ENCODE data around the gene GPR162. TPM values are rescaled to one million over a fixed set of nuclear protein-coding genes. Genes with fewer than 3 reads are reported as not detected.
"Not testable (repeated sequence)": the region's sequence is repeated elsewhere in the genome, so short reads cannot be mapped to it uniquely, and the experiment has no call there.

The GPR162 gene
- total RNA-seq, 1 experiment from 2014 or later, result 2.4 TPM

DNA sequence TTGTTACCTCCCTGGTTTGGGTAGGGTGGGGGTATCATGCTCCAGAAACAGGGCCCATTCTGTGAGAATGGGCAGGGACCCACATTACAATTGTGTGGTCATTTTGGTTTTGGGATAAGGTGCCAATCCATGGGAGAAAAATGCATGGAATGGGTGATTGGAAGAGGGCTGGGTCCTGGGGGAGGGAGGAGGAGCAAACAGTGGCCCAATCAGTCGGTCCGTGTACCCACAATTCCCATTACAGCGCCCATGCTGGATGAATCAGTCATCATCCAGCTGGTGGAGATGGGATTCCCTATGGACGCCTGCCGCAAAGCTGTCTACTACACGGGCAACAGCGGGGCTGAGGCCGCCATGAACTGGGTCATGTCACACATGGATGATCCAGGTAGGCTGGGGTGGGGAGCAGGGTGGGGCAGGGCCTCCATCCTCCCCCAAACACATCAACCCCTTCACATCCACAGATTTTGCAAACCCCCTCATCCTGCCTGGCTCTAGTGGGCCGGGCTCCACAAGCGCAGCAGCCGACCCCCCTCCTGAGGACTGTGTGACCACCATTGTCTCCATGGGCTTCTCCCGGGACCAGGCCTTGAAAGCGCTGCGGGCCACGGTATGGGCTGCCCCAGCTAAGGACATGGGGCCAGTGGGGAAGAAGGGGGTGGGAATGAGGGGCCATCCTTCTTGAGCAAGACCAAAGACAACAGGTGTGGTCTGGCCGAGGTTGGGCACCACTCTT is 42.1 kb downstream of the GPR162 start:
- H2AFZ ChIP-seq, result no peak overlapping the region
- H3K4me1 ChIP-seq (replicated peaks; ENCODE audit: insufficient read depth), result peaks cover 8% of the 10 kb centered on the region
- ChIA-PET POLR2A (ENCODE audit: unreplicated experiment) (no interaction called here), CTCF (no interaction called here)
- no peak for TF ChIP-seq EZH2 (IDR thresholded peaks at IDR 0.05; ENCODE audit: low read depth)
- TF ChIP-seq, protein P1, sequence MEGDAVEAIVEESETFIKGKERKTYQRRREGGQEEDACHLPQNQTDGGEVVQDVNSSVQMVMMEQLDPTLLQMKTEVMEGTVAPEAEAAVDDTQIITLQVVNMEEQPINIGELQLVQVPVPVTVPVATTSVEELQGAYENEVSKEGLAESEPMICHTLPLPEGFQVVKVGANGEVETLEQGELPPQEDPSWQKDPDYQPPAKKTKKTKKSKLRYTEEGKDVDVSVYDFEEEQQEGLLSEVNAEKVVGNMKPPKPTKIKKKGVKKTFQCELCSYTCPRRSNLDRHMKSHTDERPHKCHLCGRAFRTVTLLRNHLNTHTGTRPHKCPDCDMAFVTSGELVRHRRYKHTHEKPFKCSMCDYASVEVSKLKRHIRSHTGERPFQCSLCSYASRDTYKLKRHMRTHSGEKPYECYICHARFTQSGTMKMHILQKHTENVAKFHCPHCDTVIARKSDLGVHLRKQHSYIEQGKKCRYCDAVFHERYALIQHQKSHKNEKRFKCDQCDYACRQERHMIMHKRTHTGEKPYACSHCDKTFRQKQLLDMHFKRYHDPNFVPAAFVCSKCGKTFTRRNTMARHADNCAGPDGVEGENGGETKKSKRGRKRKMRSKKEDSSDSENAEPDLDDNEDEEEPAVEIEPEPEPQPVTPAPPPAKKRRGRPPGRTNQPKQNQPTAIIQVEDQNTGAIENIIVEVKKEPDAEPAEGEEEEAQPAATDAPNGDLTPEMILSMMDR (conservative IDR thresholded peaks at IDR 0.05), result no peak
- H3K9me2 ChIP-seq (ENCODE audit: insufficient read depth), result no peaks in the 10 kb centered on the region
- intact Hi-C loops (cut with micrococcal nuclease; ENCODE audit: unreplicated experiment), result no loop called here
- H3K36me3 ChIP-seq (ENCODE audit: low read depth), result peaks cover 12% of the 10 kb centered on the region; the same call in 1 of the 2 replicates
- H3F3A ChIP-seq (ENCODE audit: insufficient read depth, low read depth), result peaks cover 32% of the 10 kb centered on the region; the same call in 1 of the 2 replicates
- H3K79me2 ChIP-seq (ENCODE audit: low read depth), result peaks cover 14% of the 10 kb centered on the region
- H3K4me3 ChIP-seq, result no peak overlapping the region
- DNase-seq, result no peak
- H4K20me1 ChIP-seq (ENCODE audit: insufficient read depth), result peaks cover 8% of the 10 kb centered on the region
- no peaks in the 10 kb centered on the region for H3K27me3 ChIP-seq (ENCODE audit: insufficient read depth, low read depth)
- H3K9me3 ChIP-seq (ENCODE audit: insufficient read depth, low read depth), result no peaks in the 10 kb centered on the region
- no peak overlapping the region for H3K4me2 ChIP-seq
- no TSS peak for BruUV-seq (replicated peaks)
- no peak overlapping the region for H3K27ac ChIP-seq

DNA sequence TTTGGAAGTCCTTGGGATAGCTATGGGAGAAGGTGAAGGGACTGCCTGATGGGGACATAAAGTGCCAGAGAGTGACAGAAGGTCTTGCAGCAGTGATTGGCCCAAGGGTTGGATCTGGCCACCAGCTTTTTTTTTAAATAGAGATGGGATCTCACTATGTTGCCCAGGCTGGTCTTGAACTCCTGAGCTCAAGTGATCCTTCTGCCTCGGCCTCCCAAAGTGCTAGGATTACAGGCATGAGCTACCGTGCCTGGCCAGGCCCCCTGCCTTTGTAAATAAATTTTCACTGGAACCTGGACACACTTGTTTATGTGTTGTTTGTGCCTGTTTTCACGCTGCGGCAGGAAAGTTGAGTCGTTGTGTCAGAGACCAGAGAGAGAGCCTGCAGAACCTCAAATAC is 43.7 kb downstream of the GPR162 start:
- H3K27me3 ChIP-seq (ENCODE audit: insufficient read depth, low read depth); H3K4me2 ChIP-seq; BruUV-seq (replicated peaks); H3K4me3 ChIP-seq; H3K9me3 ChIP-seq (ENCODE audit: insufficient read depth, low read depth); DNase-seq; intact Hi-C loops (cut with micrococcal nuclease; ENCODE audit: unreplicated experiment); CTCF ChIA-PET; H3K27ac ChIP-seq; H2AFZ ChIP-seq; H3K9me2 ChIP-seq (ENCODE audit: insufficient read depth): not testable (repeated sequence)
- peaks cover 24% of the 10 kb centered on the region for H4K20me1 ChIP-seq (ENCODE audit: insufficient read depth)
- POLR2A ChIA-PET (ENCODE audit: unreplicated experiment), result interaction anchor here (0.6 kb wide), 2 partner anchors 81 to 230 kb away, joined by 3 to 4 read pairs; no protein-coding TSS in a partner anchor
- H3K4me1 ChIP-seq (replicated peaks; ENCODE audit: insufficient read depth), result peaks cover 14% of the 10 kb centered on the region
- H3K79me2 ChIP-seq (ENCODE audit: low read depth), result peaks cover 28% of the 10 kb centered on the region
- peaks cover 20% of the 10 kb centered on the region for H3K36me3 ChIP-seq (ENCODE audit: low read depth)
- H3F3A ChIP-seq (ENCODE audit: insufficient read depth, low read depth), result peaks cover 48% of the 10 kb centered on the region

DNA sequence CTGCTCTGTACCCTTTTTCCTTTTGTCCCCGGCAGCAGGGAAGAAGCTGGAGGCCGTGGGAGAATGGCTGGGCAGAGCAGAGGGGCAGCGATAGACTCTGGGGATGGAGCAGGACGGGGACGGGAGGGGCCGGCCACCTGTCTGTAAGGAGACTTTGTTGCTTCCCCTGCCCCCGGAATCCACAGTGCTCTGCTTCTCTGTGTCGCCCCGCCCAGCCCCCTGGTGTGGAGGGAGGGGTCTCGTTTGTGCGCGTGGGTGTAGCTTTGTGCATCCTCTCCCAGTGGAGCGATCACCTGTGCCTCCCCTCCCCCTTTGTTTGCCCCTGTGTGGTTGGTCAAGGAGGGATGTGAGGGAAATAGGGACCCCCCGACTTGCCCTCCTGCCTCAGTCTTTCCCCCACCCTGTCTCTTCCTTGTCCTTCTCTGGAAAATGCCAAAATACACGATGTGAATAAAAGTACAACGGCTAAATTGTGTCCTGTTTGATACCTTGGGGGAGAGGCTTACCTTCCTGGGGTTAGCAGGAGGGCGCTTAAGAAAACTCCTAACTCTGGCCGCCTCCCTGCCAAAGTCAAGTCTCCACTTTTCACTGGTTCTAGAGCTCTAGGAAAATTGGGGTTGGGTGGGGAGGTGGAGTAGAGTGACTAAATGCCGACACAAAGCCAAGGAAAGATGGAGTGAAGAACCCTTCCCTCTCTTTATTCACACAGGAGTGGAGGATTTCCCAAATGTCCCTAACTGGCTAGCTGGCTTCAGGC is 44.7 kb downstream of the GPR162 start:
- Histone ChIP-seq H3K9me2 (ENCODE audit: insufficient read depth) (no peaks in the 10 kb centered on the region), H3K27ac (no peak overlapping the region), H3K9me3 (ENCODE audit: insufficient read depth, low read depth) (no peaks in the 10 kb centered on the region), H3K4me2 (peak overlapping the region; percentile 79), H4K20me1 (ENCODE audit: insufficient read depth) (peaks cover 34% of the 10 kb centered on the region), H3K36me3 (ENCODE audit: low read depth) (peaks cover 23% of the 10 kb centered on the region), H2AFZ (no peak overlapping the region), H3F3A (ENCODE audit: insufficient read depth, low read depth) (peaks cover 58% of the 10 kb centered on the region), H3K27me3 (ENCODE audit: insufficient read depth, low read depth) (no peaks in the 10 kb centered on the region), H3K4me1 (replicated peaks; ENCODE audit: insufficient read depth) (peaks cover 23% of the 10 kb centered on the region), H3K79me2 (ENCODE audit: low read depth) (peaks cover 28% of the 10 kb centered on the region), H3K4me3 (peak overlapping the region; percentile 97; the same call in 1 of the 2 replicates)
- ChIA-PET POLR2A (ENCODE audit: unreplicated experiment) (interaction anchor here (0.6 to 1.0 kb wide), 6 partner anchors 13 to 530 kb away, joined by 3 to 20 read pairs (median 9); no protein-coding TSS in a partner anchor), CTCF (no interaction called here)
- no peak for DNase-seq
- no TSS peak for BruUV-seq (replicated peaks)
- TF ChIP-seq, protein P1 (conservative IDR thresholded peaks at IDR 0.05), result no peak
- TF ChIP-seq EZH2 (IDR thresholded peaks at IDR 0.05; ENCODE audit: low read depth), result no peak
- intact Hi-C loops (cut with micrococcal nuclease; ENCODE audit: unreplicated experiment), result no loop called here

Measured in PC-9 (cell line).